NCI-H1092 (cell line): Measurements from ENCODE around the gene FGL2.
"Not testable (repeated sequence)": the region's sequence is repeated elsewhere in the genome, so short reads cannot be mapped to it uniquely, and the experiment has no call there.

Experiments
- DNase-seq: peaks from one replicate; lab custom pipeline; 2025; lab: John Stamatoyannopoulos, UW

Gene FGL2

DNA sequence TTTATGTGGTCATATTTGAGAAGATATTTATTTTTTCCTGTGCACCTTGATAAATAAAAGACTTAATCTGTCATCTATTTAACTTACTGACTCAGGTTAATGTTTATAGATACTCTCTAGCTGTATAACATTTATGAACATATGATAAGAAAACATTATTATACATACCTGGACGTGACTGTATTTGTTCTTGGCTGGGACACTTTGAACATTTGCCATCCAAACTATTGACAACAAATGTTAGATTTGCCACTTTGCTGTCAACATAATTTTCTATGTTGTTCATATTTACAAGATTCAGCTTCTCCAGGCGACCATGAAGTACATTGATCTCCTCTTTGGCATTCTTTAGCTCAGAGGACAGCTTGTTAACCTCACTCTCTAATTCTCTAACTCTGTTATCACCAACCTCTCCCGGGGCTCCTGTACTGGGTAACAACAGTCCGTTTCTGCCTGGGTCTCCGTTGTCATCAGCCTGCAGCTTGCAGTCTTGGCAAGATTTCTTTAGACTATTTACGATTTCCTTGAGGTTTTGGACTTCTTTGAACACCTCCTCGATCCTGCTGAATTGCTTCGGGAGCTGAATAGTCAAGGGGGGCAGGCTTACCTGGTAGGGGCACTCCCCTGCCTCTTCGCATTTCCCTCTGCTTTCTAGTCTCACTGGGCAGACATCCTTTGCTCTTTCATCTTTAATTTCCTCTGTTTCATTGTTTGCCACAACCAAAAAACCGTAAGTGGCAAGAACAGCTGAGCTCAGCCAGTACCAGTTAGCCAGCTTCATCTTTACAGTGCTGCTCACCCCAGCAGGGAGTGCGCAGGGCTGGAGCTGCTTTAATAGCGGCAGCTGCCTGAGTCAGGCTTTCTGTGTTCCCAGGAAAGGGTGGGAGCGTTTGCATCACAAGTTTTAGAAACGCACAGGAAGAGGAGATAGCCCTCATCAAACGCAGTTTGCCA lies at the start of gene FGL2:
FGL2 (minus strand) TSS at position 807 of the 954 bp plus-strand sequence; CDS start at position 781, 26 bp downstream.
- DNase-seq, result peak; percentile 3

DNA sequence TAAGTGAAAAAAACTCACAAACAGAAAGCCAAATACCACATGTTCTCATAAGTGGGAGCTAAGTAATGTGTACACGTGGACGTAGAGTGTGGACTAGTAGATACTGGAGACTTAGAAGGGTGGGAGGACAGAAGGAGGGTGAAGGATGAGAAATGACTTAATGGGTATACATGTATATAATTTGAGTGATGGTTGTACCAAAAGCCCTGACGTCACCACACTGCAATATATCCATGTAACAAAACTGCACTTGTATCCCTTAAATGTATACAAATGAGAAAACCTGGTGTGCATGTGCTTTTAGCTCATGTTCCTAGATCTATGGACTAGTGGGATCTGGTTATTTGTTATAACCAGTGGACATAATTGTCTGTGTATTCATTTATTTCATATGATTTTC lies 48.5 kb upstream of the FGL2 start:
- no peak for DNase-seq

DNA sequence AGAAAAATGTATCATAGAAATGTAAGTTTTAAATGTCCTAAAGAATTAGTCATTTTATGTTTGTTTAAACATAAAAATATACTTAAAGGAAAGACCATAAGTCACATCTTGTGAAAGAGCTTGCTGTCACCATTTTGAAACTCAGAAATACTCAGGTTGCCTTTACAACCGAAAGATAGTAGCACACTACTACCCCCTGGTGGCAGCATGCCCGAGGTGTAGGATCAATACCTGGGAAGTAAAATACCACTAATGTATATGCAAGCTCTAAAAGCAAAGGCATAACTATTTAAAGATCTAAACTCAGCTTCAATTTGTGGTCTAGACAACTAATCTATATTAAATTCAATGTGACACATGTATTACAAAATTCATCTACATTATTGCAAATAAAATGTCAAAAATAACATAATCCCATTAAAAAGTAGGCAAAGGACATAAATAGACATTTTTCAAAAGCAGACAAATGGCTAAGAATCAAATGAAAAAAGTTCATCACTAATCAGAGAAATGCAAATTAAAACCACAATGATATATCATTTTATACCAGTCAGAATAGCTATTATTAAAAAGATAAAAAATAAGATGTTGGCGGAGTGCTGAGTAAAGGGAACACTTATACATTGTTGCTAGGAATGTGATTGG lies 47.7 kb upstream of the FGL2 start:
- peak; percentile 74 for DNase-seq

- no peak for DNase-seq
These were observed 46.5 kb upstream of the FGL2 start for GRCh38 chr7:77246026-77246640.

DNA sequence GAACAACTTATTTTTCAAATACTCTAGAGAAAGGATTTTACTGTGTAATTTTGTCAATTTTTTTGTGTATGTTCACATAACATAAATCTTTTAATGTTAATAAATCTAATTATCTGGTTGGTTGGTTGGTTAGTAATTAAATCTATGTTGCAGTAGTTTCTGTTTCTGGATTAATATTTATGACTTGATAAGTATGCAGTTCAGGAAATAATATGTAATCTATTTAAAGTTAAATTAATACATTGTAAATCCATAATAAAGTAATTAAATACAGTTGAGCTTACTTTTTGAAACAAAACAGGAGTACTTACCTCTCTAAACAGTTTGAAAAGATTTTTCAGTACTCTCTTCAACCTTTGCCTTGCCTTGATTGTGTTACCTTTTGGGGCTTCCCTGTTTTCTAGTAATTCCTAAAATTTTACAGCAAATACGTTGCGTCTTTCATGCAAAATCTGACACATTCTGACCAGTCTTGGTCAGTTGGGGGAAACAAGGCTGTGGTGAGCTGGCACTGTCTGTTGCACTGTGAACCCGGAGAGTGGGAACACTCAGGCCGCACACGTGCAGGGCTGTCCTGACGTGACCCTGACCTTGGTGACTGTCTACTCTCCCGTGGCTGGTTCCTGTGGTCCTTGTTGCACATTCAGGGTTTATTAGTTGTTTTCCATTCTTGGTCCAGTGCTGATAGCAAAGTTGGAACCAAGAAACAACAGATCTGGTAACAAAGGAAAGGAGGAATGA lies 45.6 kb upstream of the FGL2 start:
- no peak for DNase-seq

- DNase-seq, result no peak
These were observed 44.8 kb upstream of the FGL2 start for GRCh38 chr7:77244222-77244934.

- DNase-seq, result no peak
These were observed 42.9 kb upstream of the FGL2 start for GRCh38 chr7:77242554-77242953.

- DNase-seq, result no peak
These were observed 42.4 kb upstream of the FGL2 start for GRCh38 chr7:77242068-77242467.

GRCh38 chr7:77239471-77239870 lies 39.9 kb upstream of the FGL2 start:
- DNase-seq, result no peak

- DNase-seq, result no peak
These were observed 39.1 kb upstream of the FGL2 start for GRCh38 chr7:77238703-77239136.

- DNase-seq, result no peak
These were observed 35.7 kb upstream of the FGL2 start for GRCh38 chr7:77235276-77235675.

DNA sequence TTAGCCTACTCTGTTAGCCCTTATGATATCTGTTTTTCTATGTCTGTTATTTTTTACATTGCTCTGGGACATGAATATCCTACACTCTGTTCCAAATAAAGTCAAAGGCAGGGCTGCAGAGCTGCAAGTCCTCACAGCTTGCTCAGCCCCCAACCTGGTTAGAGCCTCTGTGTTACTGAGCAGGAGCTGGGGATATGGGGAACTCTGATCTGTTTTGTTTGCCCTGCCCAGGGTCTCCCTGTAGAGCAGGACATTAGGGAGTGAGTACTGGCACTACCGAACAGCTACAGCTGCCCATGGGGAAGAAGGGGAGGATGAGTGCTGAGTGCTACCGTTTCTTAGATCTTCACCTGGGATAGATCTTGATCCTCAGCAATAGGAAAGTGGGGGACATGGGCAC lies 32.8 kb upstream of the FGL2 start:
- no peak for DNase-seq

DNA sequence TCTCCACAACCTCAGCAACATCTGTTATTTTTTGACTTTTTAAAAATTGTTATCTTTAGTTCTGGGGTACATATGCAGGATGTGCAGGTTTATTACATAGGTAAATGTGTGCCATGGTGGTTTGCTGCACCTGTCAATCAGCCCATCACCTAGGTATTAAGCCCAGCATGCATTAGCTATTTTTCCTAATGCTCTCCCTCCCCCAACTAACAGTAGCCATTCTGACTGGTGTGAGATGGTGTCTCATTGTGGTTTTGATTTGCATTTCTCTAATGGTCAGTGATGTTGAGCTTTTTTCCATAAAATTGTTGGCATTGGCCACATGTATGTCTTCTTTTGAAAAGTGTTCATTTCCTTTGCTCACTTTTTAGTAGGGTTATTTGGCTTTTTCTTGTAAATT lies 29.2 kb upstream of the FGL2 start:
- DNase-seq, result not testable (repeated sequence)

DNA sequence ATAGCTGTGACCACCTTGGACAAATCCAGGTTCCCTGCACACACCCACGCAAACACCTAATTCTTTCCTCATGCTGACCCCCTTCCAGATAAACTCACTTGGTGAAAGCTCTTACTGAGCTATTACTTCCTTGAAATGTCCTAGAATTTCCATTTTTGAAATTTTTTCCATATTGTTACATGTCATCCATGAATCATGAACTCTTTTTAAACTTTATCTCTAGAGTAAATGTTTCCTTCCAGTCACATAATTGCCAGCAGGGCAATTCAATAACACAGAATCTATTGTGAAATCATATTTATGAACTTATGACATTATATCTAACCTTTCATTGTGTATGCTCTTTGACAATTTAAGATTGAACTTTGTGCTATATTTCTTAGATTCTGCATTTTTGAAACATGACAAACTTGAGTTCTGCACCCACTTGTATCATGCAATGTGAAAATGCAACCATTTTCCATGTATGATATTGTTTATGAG lies 26.8 kb upstream of the FGL2 start:
- no peak for DNase-seq

GRCh38 chr7:77223261-77223660 lies 23.6 kb upstream of the FGL2 start:
- no peak for DNase-seq

DNA sequence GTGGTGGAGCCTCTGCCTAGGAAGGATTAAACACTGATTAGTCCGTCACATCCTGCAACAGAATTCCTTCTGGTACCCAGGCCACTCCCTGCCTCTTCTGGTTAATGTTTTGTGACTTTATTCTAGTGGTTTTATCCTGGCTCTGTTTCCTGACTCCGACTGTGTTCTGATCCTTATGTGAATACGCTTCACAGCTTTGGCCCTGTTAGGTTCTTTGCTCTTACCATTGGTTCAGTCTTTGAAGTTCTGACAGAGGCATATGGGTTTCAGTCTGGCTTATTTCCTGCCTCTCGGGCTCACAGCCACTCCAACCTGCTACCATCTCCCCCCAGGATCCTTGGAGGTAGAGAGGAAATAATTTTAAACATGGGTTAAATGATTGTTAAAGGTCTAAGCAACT lies 23.2 kb upstream of the FGL2 start:
- no peak for DNase-seq

- no peak for DNase-seq
These were observed 22.4 kb upstream of the FGL2 start for GRCh38 chr7:77222065-77222464.

- not testable (repeated sequence) for DNase-seq
These were observed 20.2 kb upstream of the FGL2 start for GRCh38 chr7:77219701-77220331.

DNA sequence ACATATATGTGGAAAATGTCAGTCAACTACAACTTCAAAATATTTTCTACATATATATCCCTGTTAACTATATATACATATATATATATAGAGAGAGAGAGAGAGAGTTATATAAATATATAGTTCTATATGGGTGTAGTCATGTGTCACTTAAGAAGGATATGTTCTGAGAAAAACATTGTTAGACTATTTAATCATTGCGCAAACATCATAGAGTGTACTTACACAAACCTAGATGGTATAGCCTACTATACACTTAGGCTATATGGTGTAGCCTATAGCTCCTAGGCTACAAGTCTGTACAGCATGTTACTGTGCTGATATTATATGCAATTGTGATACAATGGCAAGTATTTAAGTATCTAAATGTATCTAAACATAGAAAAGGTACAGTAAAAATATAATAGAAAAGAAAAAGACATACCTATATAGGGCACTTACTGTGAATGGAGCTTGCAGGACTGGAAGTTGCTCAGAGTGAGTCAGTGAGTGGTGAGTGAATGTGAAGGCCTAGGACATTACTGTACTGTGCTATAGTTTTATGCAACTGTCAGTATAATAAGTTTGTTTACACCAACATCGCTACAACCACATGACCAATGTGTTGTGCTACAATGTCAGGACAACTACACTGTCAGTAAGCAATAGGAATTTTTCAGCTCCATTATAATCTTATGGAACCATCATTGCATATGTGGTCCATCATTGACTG lies 18.0 kb upstream of the FGL2 start:
- DNase-seq, result no peak

- no peak for DNase-seq
These were observed 16.7 kb upstream of the FGL2 start for GRCh38 chr7:77216181-77216845.
